Glutamatergic neuron (in vitro differentiated cells): Measurements from ENCODE around the gene CX3CL1. TPM values are rescaled to one million over a fixed set of nuclear protein-coding genes. Genes with fewer than 3 reads are reported as not detected.

ENCODE experiments used
- DNase-seq: peaks from one replicate; pipeline ENCODE4 v3.0.0; 2022
- H3K27ac Mint-ChIP-seq: one replicate; pipeline ENCODE4 v1.8.0; 2020; ENCODE audit warnings: mild to moderate bottlenecking, mixed read lengths, inconsistent platforms; ENCODE audit not compliant: unreplicated experiment
- H3K27me3 Mint-ChIP-seq: one replicate; pipeline ENCODE4 v1.8.0; 2020; ENCODE audit warnings: mild to moderate bottlenecking, moderate library complexity, mixed read lengths, inconsistent platforms; ENCODE audit not compliant: unreplicated experiment
- H3K36me3 Mint-ChIP-seq: one replicate; pipeline ENCODE4 v1.8.0; 2020; ENCODE audit warnings: mild to moderate bottlenecking, mixed read lengths, inconsistent platforms; ENCODE audit not compliant: unreplicated experiment
- H3K4me1 Mint-ChIP-seq: one replicate; pipeline ENCODE4 v1.8.0; 2020; ENCODE audit warnings: mild to moderate bottlenecking, low read depth, mixed read lengths, inconsistent platforms; ENCODE audit not compliant: unreplicated experiment
- H3K4me3 Mint-ChIP-seq: one replicate; pipeline ENCODE4 v1.8.0; 2020; ENCODE audit warnings: mild to moderate bottlenecking, mixed read lengths, inconsistent platforms; ENCODE audit not compliant: unreplicated experiment
- H3K9me3 Mint-ChIP-seq: one replicate; pipeline ENCODE4 v1.8.0; 2020; ENCODE audit warnings: mild to moderate bottlenecking, moderate library complexity, mixed read lengths, inconsistent platforms; ENCODE audit not compliant: unreplicated experiment
- total RNA-seq: library from RNA; stranded (reverse); fragmentation: NEBNext Ultra II Directional; extraction: Animal tissue kit (Norgen Biotek cat#: 25700); gene quantifications from one replicate; pipeline ENCODE4 v1.2.1, GENCODE V29; 2021; ENCODE audit not compliant: unreplicated experiment
- TF ChIP-seq, protein P1 (sequence below): fragments of 200-600 bp; sonication (generic); IDR thresholded peaks from one replicate; pipeline ENCODE4 v1.5.0; 2021; ENCODE audit not compliant: partially characterized antibody, unreplicated experiment

The CX3CL1 gene
- total RNA-seq, 1 donor from 2014 or later: not detected

GRCh38 chr16:57434003-57434402, 61.7 kb downstream of the CX3CL1 start:
- TF ChIP-seq, protein P1, sequence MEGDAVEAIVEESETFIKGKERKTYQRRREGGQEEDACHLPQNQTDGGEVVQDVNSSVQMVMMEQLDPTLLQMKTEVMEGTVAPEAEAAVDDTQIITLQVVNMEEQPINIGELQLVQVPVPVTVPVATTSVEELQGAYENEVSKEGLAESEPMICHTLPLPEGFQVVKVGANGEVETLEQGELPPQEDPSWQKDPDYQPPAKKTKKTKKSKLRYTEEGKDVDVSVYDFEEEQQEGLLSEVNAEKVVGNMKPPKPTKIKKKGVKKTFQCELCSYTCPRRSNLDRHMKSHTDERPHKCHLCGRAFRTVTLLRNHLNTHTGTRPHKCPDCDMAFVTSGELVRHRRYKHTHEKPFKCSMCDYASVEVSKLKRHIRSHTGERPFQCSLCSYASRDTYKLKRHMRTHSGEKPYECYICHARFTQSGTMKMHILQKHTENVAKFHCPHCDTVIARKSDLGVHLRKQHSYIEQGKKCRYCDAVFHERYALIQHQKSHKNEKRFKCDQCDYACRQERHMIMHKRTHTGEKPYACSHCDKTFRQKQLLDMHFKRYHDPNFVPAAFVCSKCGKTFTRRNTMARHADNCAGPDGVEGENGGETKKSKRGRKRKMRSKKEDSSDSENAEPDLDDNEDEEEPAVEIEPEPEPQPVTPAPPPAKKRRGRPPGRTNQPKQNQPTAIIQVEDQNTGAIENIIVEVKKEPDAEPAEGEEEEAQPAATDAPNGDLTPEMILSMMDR: no peak
- H3K4me3 Mint-ChIP-seq: no peak overlapping the region
- H3K27me3 Mint-ChIP-seq: no peaks in the 10 kb centered on the region
- H3K27ac Mint-ChIP-seq: no peak overlapping the region
- DNase-seq: no peak
- H3K9me3 Mint-ChIP-seq: peaks cover 2% of the 10 kb centered on the region
- H3K36me3 Mint-ChIP-seq: no peaks in the 10 kb centered on the region
- H3K4me1 Mint-ChIP-seq: no peaks in the 10 kb centered on the region

Other genes starting within 250 kb of the CX3CL1 start
- gene PSME3IP1, start 186.5 kb upstream of the CX3CL1 start, total RNA-seq: 124 TPM
- 70.0 TPM for gene RSPRY1, start 186.2 kb upstream of the CX3CL1 start, total RNA-seq
- gene ARL2BP, start 127.2 kb upstream of the CX3CL1 start, total RNA-seq: 38.4 TPM
- gene PLLP, start 87.8 kb upstream of the CX3CL1 start, total RNA-seq: not detected
- not detected for gene CCL22, start 13.7 kb upstream of the CX3CL1 start, total RNA-seq
- gene CCL17, start 32.3 kb downstream of the CX3CL1 start, total RNA-seq: not detected
- gene CIAPIN1, start 74.9 kb downstream of the CX3CL1 start, total RNA-seq: 129 TPM
- gene COQ9, start 75.0 kb downstream of the CX3CL1 start, total RNA-seq: 45.1 TPM
- gene POLR2C, start 90.2 kb downstream of the CX3CL1 start, total RNA-seq: 48.1 TPM
- 23.4 TPM for gene DOK4, start 114.0 kb downstream of the CX3CL1 start, total RNA-seq
- gene CCDC102A, start 164.1 kb downstream of the CX3CL1 start, total RNA-seq: not detected
- gene ADGRG5, start 170.2 kb downstream of the CX3CL1 start, total RNA-seq: not detected